HG02763 (cell line): ENCODE results near the gene TRMT10A.

Experiments used
- ATAC-seq: cut with Tn5 transposase; IDR thresholded peaks from one replicate; pipeline ENCODE4 v1.9.1; 2021; ENCODE audit warnings: mild to moderate bottlenecking, moderate library complexity; ENCODE audit not compliant: unreplicated experiment

TRMT10A gene, protein sequence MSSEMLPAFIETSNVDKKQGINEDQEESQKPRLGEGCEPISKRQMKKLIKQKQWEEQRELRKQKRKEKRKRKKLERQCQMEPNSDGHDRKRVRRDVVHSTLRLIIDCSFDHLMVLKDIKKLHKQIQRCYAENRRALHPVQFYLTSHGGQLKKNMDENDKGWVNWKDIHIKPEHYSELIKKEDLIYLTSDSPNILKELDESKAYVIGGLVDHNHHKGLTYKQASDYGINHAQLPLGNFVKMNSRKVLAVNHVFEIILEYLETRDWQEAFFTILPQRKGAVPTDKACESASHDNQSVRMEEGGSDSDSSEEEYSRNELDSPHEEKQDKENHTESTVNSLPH

GRCh38 chr4:99563310-99564186 lies at the start of gene TRMT10A:
Gene TRMT10A (minus strand): TSS chr4:99564039. CDS start chr4:99559338, 4,701 bp downstream.
- ATAC-seq: peak; percentile 95

DNA sequence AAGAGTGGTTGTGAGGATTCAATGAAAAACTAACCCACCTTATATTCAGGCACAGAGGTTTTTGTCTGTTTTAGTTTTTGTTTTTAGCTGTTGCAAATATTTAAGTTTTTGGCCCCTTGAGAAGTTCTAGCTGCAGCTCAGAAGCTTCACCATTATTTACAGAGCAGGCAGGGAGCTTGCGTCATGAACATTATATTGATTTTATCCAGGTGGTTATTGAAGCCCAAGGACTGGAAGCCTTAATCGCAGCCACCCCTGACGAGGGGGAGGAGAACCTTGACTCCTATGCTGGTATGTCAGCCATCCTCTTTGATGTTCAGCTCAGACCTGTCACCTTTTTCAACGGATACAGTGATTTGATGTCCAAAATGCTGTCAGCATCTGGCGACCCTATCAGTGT lies 48.9 kb upstream of the TRMT10A start:
- ATAC-seq: no peak

- ATAC-seq: no peak
Observed at GRCh38 chr4:99612281-99612680, 48.4 kb upstream of the TRMT10A start.

- no peak for ATAC-seq
Observed at GRCh38 chr4:99610605-99611175, 46.9 kb upstream of the TRMT10A start.

DNA sequence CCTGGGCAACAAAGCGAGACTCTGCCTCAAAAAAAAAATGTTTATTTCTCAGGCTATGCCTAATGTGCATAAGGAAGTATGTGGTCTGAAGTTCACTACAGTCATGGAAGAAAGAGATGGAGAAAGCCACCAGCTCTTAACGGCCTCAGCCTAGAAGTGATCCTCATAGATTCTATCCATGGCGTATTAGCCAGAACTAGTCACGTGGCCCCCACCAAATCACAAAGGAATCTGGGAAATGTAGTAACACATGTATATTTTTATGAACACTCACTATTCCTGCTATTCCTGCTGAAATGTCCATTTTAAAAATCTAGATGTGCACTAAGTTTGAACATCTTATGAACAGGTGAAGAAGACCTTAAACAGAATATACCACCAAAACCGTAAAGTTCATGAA lies 44.6 kb upstream of the TRMT10A start:
- no peak for ATAC-seq

DNA sequence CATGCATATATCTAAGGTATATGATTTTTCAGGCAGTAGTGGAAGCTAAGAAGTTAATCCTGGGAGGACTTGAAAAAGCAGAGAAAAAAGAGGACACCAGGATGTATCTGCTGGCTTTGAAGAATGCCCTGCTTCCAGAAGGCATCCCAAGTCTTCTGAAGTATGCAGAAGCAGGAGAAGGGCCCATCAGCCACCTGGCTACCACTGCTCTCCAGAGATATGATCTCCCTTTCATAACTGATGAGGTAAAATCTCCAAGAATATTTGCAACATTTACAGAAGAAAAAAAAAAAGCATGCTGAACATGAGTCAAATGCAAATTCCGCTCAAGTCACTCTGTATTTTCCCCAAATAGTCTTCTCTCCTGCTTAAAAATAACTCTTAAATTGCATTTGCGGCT lies 42.9 kb upstream of the TRMT10A start:
- no peak for ATAC-seq

- peak; percentile 47 for ATAC-seq
Observed at GRCh38 chr4:99594818-99595217, 31.0 kb upstream of the TRMT10A start.

- peak; percentile 67 for ATAC-seq
Observed at GRCh38 chr4:99593781-99594641, 30.2 kb upstream of the TRMT10A start.

DNA sequence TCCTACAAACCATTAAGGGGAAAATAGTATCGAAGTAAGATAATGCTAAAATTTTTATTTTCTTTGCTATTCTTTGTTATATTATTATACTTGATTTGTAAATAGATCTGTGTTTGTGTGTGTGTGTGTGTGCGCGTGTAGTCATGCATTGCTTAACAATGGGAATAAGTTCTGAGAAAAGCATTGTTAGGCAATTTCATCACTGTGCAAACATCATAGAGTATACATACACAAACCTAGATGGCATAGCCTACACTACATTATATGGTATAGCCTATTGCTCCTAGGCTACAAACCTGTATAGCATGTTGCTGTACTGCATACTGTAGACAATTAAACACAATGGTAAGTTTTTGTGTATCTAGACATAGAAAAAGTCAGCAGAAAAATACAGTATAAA lies 27.9 kb upstream of the TRMT10A start:
- no peak for ATAC-seq

DNA sequence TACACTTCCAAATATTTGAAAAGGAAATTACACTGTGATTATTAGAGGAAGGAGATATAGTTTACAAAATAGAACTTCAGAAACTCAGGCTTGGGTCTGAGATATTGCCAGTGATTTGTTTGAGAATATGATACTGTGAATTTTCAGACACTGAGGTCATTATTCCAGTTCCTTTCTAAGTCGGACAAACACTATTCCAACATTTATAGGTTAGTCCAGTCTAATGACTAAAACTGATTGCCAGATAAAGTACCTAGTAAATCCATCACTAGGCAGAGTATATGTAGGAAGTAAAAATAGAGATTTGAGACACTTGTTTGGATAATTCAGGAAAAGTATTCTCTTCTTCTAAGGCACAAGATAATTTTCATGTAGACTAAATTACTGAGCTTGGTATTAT lies 24.0 kb upstream of the TRMT10A start:
- ATAC-seq: no peak

DNA sequence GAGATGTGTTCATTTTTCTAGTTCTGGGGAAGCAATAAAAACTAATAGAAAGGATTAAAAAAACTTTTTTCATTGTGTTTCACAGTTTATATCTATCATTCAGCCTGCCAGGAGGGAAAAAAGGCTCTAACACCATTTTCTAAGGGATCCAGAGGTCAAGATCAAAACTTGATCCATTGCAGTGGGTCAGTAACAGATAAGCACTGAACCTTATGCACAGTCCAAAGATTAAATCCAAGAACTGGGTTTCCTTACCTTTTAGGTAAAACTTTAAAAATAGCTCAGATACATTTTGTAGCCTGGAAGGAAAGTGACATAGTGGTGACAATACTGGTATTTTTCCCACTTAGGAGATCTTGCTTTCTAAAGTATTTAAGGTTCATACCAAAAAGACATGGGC lies 23.5 kb upstream of the TRMT10A start:
- ATAC-seq: no peak

GRCh38 chr4:99586797-99587196 lies 23.0 kb upstream of the TRMT10A start:
- ATAC-seq: no peak

DNA sequence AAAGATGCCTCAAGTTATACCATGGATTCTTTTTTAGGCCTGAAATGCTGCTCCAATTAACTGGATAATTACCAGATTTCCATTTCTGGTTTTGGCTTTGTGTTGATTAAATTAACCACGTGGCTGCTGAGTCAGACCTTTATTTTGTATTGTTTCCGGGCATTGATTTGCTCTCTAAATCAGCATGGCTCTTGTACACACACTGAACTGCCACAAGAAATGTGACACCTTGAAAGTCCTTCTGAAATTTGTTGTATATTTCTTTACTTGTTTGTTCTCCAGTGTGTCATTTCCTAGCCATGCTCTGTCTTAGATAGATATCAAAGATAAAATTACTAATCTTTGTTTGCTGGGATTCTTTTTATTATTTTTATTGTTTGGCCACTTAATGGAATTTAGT lies 22.5 kb upstream of the TRMT10A start:
- ATAC-seq: no peak

- ATAC-seq: no peak
Observed at GRCh38 chr4:99585516-99585915, 21.7 kb upstream of the TRMT10A start.

GRCh38 chr4:99578714-99579113 lies 14.9 kb upstream of the TRMT10A start:
- no peak for ATAC-seq

DNA sequence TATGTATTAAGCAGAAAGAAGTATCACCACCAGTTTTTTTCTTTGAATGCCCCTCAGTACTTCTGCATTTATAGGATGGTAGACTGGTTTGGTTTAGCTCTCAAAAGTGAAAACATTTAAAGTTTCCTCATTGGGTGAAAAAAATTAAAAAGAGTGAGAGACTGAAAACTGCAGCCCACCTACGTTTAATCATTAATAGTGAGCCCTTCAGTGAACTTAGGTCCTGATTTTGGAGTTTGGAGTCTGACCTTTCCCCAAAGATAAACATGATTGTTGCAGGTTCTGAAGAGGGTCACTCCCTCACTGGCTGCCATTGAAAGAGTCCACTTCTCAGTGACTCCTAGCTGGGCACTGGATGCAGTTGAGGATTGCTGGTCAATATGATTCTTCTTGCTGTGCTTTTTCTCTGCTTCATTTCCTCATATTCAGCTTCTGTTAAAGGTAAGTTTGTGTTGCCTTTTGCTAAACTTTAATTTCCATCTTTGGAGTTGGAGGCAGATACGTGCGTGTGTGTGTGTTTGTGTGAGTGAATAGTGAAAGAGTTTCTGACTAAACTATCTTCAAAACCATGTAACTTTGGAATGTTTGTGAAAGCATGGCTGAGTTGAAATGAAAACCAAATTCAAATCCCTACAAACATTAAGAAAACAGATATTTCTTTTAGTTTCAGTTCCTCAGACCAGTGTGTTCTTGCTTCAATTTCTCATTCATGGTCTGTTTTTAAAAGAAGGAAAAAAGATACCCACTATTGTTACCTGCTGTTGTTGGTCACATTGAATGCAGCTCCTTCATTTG lies 10.9 kb upstream of the TRMT10A start, which contains the start of gene MTTP:
MTTP (plus strand) TSS at position 295 of the 795 bp plus-strand sequence; CDS start at position 381, 86 bp downstream.
- peak; percentile 82 for ATAC-seq

- no peak for ATAC-seq
Observed at GRCh38 chr4:99573735-99574368, 10.0 kb upstream of the TRMT10A start.

- ATAC-seq: no peak
Observed at GRCh38 chr4:99572527-99573240, 8.8 kb upstream of the TRMT10A start.

DNA sequence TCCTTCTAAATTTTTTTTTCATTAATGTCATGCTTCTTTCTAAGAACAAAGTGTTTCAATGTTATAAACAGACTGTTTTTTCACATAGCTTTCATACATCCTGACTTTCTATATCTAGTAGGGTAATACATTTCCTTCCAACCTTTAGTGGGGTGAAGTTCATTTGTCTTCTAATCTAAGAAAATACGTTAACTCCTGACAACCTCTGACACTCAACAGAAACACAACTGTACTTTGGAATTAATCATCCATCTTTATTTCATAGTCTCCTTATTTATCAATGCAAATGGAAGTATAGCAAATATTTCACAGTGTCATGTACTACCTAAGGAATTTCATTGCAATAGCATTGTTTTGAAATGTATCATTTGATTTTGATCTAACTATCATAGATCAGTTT lies 8.0 kb upstream of the TRMT10A start:
- ATAC-seq: no peak
